ENCODE measurements around the gene MTHFSD.

MTHFSD gene

DNA sequence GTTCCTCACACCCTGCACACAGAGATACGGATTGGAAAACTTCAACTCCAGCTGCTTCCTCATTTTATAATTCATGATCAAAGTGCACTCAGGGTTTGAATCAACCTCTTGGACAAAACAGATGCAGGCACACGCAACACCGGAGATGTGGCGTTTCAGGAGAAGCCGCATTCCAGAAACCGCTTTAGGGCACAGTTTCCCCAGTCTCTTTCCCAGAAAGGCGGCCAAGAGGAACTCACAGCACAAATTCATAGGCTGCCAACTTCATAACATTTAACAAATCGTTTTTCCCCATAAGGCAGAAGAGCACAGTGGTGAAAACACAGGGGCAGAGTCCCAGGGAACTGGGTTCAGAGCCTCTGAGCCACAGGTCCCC lies 8.4 kb downstream of the MTHFSD start:
- DNase-seq: no peak

DNA sequence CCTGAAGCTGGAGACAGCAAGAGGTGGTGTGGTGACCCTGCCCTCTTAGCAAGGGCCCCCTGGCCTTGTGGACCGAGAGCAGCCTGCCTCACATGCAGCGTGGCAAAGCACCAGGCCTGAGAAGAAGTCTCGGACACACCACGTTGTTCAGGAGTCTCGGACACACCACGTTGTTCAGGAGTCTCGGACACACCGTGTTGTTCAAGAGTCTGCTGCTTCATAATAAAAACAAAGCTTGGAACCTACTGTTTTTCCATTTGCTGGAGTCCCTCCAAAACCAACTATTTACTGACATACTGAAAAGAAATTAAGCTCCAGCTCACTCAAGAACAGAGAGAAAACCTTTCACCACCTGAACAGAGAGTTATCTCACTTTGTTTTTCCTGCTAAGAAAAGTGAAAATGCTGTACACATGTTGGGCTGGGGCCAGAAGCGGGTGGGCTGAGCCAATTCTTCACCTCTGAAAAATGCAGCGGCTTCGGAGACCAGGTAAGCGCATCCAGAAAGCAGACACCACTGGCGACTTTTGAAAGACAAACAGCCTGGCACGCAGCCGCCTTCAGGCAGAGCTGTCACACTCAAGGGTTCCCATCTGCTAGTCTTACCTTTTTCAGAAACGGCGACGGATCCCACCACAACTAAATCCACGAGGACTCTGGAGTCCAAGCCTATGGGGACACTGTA lies 8.9 kb downstream of the MTHFSD start:
- no peak for DNase-seq

GRCh38 chr16:86545481-86545880 lies 9.6 kb downstream of the MTHFSD start:
- no peak for DNase-seq

DNA sequence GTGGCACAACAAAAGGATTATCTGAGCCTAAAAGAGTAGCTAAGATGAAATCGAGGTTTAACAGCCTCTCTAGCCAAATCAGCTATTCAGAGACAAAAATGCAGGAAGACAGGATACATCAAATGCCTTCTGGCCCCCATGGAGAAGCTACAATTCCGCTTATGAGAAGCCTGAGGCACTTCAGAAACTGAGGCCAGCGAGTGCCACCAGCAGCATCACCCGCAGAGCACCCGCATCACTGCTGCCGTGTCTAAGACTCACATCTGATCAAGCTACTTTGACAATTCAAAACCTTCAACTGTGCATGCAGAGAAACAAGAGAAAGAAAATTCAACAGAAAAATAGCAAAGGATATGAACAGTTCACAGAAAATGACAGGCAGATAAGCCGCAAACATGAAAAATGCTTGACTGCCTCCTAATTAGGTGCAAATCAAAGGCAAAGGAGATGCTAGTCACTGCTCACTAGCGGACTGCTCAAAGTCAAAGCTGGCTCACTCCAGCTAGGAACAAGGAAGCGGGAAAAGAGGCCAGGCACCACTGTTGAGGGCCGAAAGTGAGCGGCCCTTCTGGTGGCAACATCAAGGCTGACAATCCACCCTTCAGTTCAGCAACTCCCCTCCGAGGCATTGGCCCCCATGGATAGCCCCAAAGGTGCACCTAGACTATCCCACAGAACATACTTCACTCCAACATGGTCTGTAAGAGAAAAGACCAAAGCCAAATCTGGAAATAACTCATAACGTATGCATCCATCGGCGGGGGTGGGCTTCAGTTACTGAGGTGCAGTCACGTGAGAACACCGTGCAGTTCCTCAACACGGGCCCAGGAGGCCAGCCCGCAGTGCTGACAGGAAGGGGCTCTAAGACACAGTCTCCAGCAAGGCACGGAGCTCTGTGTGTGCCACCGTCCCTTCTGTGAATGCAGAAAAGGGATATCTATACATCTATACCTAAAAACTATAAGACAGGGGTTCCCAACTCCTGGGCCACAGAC lies 12.0 kb downstream of the MTHFSD start:
- DNase-seq: no peak

DNA sequence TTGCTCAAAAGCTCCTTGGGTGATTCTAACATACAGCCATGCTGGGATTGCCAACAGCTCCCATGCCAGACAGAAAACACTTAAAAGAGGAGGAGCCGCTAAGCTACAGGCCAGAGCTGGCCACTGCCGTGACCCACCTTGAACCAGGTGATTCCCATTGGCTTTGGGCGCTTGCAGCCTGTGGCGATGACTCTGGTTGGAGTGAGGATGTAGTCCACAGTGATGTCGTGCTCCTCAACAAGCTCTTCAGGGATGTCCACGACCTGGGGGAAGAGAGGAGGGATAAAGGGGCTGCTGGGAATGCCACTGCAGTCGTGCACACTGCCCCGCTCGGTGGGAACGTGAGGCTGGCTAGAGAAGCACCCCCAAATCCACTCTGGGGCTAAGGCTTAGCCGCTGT lies 13.5 kb downstream of the MTHFSD start:
- no peak for DNase-seq

GRCh38 chr16:86540894-86541293 lies 14.1 kb downstream of the MTHFSD start:
- no peak for DNase-seq

DNA sequence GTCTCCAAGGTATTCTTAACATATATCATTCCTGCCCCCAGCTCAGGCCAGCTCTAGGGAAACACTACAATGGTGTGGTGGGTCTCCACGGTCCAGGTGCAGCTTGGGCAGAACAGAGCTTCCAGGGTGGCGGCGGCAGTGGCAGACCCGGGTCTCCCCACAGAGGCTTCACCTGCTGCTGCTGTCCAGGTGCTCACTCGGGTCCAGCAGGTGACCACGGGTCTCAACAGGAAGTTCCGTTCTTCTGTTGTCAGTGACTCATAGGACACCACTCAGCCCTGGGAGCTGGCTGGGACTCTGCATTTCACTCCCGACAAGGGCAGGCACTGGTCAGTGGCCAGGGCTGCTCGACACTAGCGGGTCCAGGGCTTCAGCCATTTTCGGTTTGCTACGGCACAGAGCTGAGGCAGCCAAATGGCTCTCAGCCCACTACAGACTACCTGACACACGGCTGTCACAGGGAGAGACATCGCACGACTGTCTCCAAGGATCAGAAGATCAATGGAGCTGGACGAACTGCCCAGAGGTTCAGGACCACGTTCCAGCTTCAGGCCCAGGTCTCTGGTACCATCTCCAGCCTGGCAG lies 16.7 kb downstream of the MTHFSD start:
- no peak for DNase-seq

- DNase-seq: no peak
Observed at GRCh38 chr16:86537486-86537885, 17.5 kb downstream of the MTHFSD start.

DNA sequence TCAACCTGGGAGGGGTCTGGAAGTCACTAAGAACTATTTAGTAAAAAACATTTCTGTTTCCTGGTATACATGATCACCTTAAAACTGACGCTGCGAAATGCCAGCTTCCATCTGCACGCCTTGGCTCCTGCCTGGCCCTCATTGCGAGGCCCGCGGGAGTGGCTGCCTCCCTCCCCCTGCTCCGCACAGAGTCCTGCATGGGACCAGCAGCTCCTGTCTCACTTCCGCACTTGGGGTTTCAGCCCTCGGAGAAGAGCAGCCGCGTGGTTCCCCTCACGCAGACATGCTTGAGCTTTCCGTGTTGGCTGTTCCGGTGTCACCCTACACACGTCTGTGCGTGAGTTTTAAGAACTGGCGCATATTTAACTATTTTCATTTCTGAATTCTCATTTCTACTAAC lies 18.4 kb downstream of the MTHFSD start:
- no peak for DNase-seq

DNA sequence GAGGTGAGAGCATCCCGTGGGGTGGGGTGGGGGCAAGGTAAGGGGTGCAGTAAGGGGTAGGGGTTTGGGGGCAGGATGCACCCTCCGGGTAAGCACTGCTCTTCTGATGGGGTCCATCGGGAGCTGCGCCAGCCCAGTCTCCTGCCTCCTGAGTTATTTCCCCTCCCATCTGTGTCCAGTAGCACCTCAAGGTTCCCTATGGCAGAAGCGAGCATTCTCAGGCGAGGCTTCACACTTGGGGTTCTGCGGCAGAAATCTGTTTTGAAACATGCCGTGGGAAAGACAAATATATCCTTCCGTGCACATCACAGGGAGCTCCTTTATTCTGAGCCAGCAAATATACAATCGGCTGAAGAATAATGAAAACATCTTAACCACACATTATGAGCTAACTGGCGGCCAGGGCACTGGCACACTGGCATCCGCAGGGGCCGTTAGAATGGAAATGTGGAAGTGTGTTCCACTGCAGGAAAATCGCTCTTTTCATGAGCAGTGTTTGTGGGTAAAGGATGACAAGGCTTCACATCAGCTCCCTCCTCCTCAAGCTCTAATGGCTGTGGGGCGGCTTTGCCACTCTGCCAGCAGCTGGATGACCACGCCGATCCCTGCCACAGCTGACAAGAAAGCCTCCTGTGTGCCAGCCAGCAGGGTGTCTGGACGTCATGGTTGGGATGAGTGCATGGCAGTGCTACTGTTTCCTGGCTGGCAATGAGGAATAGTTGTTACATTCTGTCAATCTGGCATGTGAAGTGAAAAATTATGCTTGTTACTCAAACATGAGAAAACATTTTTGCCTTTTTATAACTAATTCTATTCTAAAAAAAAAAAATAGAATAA lies 20.0 kb downstream of the MTHFSD start:
- DNase-seq: no peak

DNA sequence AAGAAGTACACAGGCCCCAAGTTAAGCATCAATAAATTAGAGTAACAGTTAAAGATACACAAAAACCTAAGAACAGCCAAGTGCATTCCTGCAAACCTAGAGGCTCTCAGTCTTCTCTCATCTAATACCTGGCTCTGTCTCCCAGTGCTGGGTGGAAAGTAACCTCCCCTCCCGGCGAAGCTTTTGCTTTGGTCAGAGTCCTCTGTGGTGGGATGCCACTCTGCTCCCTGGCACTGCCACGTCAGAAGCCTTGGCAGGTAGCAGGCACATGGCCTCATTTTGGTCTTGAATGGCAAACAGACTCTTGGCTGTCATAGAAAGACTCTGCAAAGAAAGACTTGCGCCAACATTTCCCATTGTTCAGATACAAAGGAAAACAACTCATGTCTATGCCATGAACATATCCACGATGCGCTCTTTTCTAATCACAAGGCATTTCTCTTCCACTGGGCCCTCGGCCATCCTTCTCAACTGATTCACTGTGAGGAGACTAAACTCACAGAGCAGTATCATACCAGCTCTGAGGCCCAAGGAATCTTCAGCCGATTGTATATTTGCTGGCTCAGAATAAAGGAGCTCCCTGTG lies 21.2 kb downstream of the MTHFSD start:
- DNase-seq: no peak

- no peak for DNase-seq
Observed at GRCh38 chr16:86533076-86533475, 22.0 kb downstream of the MTHFSD start.

- DNase-seq: no peak
Observed at GRCh38 chr16:86532526-86532815, 22.6 kb downstream of the MTHFSD start.

DNA sequence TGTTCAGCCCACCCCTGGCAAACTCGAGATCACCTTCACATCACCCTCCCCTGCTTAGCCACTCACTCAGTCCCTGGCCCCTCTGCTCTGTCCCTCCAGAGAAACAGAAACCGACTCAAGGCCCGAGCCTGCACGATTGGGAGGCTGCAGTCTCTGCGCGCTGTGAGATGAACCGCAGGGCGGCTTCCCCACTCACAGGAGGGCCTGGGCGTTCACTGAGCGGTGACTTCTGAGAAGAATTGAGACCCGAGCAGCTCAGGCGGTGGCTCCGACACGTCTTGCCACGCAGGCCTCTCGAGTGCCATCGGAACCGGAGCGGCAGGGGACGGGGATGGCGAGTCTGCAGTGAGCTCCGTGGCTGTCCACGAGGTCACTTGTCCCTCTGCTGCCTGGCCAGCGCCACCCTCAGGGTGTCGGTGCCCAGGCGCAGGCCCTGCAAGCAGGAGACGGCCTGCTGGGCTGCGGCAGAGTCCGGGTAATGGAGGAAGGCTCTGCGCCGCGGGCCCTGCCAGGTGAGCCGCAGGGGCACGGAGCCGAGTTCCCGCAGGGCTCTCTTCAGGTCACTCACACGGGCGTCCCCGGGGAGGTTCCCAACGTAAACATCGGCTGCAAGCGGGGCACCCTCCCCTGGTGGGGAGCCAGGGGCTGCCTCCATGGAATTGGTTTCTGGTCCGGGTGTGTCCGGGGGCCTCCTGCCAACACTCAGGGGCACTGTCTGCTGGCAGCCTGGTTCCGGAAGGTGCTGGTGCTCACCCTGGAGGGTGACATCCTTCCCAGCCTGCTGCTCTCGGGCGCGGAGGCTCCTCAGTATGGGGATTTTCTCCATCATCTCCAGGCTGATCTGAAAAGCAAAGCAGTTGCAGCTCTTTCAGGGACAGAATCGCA lies 23.2 kb downstream of the MTHFSD start:
- no peak for DNase-seq

DNA sequence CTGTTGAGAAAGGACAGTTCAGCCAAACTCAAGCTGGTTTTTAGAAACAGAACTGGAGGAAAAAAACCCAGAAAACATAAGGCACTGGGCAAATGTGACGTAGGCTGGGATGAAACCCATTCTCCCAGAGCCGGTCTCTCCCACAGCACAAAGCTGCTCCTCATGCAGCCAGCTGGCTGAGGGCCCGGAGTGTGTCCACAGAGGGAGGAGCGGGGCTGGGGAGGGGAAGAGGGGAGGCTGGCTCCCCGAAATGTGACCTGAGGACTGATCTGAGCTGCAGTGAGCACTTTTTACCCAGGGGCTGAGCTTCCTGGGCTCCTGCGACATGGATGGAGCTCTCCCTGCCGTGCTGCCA lies 23.9 kb downstream of the MTHFSD start:
- DNase-seq: no peak

GRCh38 chr16:86530251-86531190 lies 24.5 kb downstream of the MTHFSD start:
- DNase-seq: no peak

GRCh38 chr16:86529160-86529559 lies 25.9 kb downstream of the MTHFSD start:
- no peak for DNase-seq

GRCh38 chr16:86528061-86528929 lies 26.7 kb downstream of the MTHFSD start:
- no peak for DNase-seq

GRCh38 chr16:86527366-86527765 lies 27.7 kb downstream of the MTHFSD start:
- DNase-seq: no peak

- DNase-seq: no peak
Observed at GRCh38 chr16:86525696-86526095, 29.3 kb downstream of the MTHFSD start.
